SK-N-MC (cell line): Measurements from ENCODE around the gene PEG3.

Experiments used
- EZH2 ChIP-seq: fragments of 200-600 bp; sonication (generic); IDR thresholded peaks from one replicate; pipeline ENCODE4 v1.6.1; 2017; ENCODE audit warnings: antibody characterized with exemption
- FOXP2 ChIP-seq: optimal IDR thresholded peaks from 2 replicates; pipeline ENCODE3; 2011; ENCODE audit warnings: mild to moderate bottlenecking, moderate library complexity; ENCODE audit not compliant: insufficient read depth; ENCODE audit errors: extremely low read length, control extremely low read depth
- POLR2AphosphoS5 ChIP-seq: IDR thresholded peaks from 2 replicates; pipeline ENCODE4 v1.6.1; 2012; ENCODE audit warnings: mild to moderate bottlenecking, low read depth, low read length, borderline replicate concordance

DNA sequence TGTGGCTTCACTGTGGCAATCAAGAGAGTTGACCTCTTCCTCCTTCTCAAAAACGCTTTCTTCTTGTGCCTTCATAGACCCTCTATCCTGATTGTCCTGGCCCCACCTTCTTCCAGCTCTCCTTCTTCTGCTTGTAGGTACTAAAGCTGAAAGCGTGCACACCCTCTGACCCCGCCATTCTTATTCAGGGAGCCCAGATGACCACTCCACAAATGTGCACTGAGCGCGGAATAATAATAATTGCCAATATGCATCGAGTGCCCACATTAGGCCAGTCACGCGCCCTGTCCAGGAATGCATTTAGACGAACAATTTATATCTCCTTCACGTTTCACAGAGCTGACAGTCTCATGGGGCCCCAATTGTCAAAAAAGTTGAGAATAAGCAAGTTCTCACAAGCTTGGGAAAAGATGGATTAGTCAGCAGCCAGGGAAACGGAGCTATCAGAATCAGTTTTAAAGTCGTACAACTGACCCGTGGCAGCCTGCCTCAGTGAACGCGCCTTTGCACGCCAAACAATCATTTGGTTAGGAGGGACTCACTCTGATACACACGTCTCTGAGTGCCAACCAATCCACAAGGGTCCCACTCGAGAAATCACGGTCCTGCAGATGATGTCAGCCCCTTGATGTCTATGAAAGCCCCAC, 36.7 kb upstream of the PEG3 start:
- TF ChIP-seq EZH2 (no peak), POLR2AphosphoS5 (no peak), FOXP2 (no peak)
